H9 (cell line): ENCODE results near the gene NPLOC4. TPM values are rescaled to one million over a fixed set of nuclear protein-coding genes. Genes with fewer than 3 reads are reported as not detected.

Experiments used
- DNase-seq: peaks from one replicate; pipeline ENCODE4 v3.0.0-alpha.2; 2017
- H2AFZ ChIP-seq: one replicate; pipeline ENCODE4 v1.6.1; 2013; ENCODE audit warnings: mild to moderate bottlenecking, low read length, control low read depth, moderate library complexity
- H2AK5ac ChIP-seq: 2 replicates; pipeline ENCODE4 v1.6.1; 2013; ENCODE audit warnings: low read length, control low read depth, mixed read lengths; ENCODE audit not compliant: insufficient read length
- H2BK120ac ChIP-seq: one replicate; pipeline ENCODE4 v1.6.1; 2013; ENCODE audit warnings: low read depth, mild to moderate bottlenecking, low read length, control low read depth, inconsistent platforms; ENCODE audit not compliant: poor library complexity, severe bottlenecking
- H2BK12ac ChIP-seq: 2 replicates; pipeline ENCODE4 v1.6.1; 2013; ENCODE audit warnings: low read length, control low read depth, mixed read lengths, low read depth; ENCODE audit not compliant: insufficient read length
- H2BK15ac ChIP-seq: 2 replicates; pipeline ENCODE4 v1.6.1; 2013; ENCODE audit warnings: low read depth, low read length, control low read depth
- H2BK20ac ChIP-seq: one replicate; pipeline ENCODE4 v1.6.1; 2013; ENCODE audit warnings: low read depth, mild to moderate bottlenecking, low read length, control low read depth, inconsistent platforms; ENCODE audit not compliant: poor library complexity, severe bottlenecking
- H2BK5ac ChIP-seq: 2 replicates; pipeline ENCODE4 v1.6.1; 2013; ENCODE audit warnings: low read length, control low read depth, mixed read lengths; ENCODE audit not compliant: insufficient read length
- H3K14ac ChIP-seq: 2 replicates; pipeline ENCODE4 v1.6.1; 2013; ENCODE audit warnings: low read length, control low read depth; ENCODE audit not compliant: insufficient read depth
- H3K18ac ChIP-seq: 2 replicates; pipeline ENCODE4 v1.6.1; 2013; ENCODE audit warnings: low read depth, mild to moderate bottlenecking, mixed read lengths, low read length, control low read depth; ENCODE audit not compliant: insufficient read length
- H3K23ac ChIP-seq: 2 replicates; pipeline ENCODE4 v1.6.1; 2013; ENCODE audit warnings: low read length, control low read depth, mixed read lengths, low read depth; ENCODE audit not compliant: insufficient read length
- H3K23me2 ChIP-seq: 2 replicates; pipeline ENCODE4 v1.6.1; 2013; ENCODE audit warnings: low read depth, mild to moderate bottlenecking, mixed read lengths, low read length, control low read depth; ENCODE audit not compliant: insufficient read length, poor library complexity, severe bottlenecking
- H3K27ac ChIP-seq: 2 replicates; pipeline ENCODE4 v1.5.1; 2013; ENCODE audit warnings: low read length, control low read depth, mixed read lengths, low read depth; ENCODE audit not compliant: insufficient read length
- H3K27me3 ChIP-seq: 2 replicates; pipeline ENCODE4 v1.6.1; 2013; ENCODE audit warnings: low read length, control low read depth, inconsistent platforms; ENCODE audit not compliant: insufficient read depth
- H3K4ac ChIP-seq: 2 replicates; pipeline ENCODE4 v1.6.1; 2013; ENCODE audit warnings: low read depth, mild to moderate bottlenecking, control low read depth, inconsistent platforms, low read length, moderate library complexity
- H3K4me1 ChIP-seq: 2 replicates; pipeline ENCODE4 v1.6.1; 2013; ENCODE audit warnings: low read length, control low read depth, inconsistent platforms; ENCODE audit not compliant: insufficient read depth
- H3K4me2 ChIP-seq: 2 replicates; pipeline ENCODE4 v1.6.1; 2013; ENCODE audit warnings: low read length, control low read depth, mixed read lengths; ENCODE audit not compliant: insufficient read length, insufficient read depth
- H3K56ac ChIP-seq: 2 replicates; pipeline ENCODE4 v1.6.1; 2013; ENCODE audit warnings: low read depth, mild to moderate bottlenecking, mixed read lengths, low read length, control low read depth; ENCODE audit not compliant: insufficient read length
- H3K79me1 ChIP-seq: 2 replicates; pipeline ENCODE4 v1.6.1; 2013; ENCODE audit warnings: low read depth, mild to moderate bottlenecking, moderate library complexity, low read length, control low read depth, inconsistent platforms; ENCODE audit not compliant: insufficient read depth, poor library complexity, severe bottlenecking
- H3K79me2 ChIP-seq: 2 replicates; pipeline ENCODE4 v1.6.1; 2013; ENCODE audit warnings: low read length, control low read depth, inconsistent platforms; ENCODE audit not compliant: insufficient read depth
- H3K9ac ChIP-seq: 2 replicates; pipeline ENCODE4 v1.6.1; 2013; ENCODE audit warnings: low read length, control low read depth, mixed read lengths; ENCODE audit not compliant: insufficient read length; ENCODE audit errors: extremely low read depth
- H3K9me3 ChIP-seq: one replicate; pipeline ENCODE4 v1.6.1; 2013; ENCODE audit warnings: low read depth, low read length, inconsistent platforms; ENCODE audit not compliant: control insufficient read depth
- H3T11ph ChIP-seq: one replicate; pipeline ENCODE4 v1.6.1; 2013; ENCODE audit warnings: mild to moderate bottlenecking, low read length, control low read depth, inconsistent platforms
- H4K20me1 ChIP-seq: one replicate; pipeline ENCODE4 v1.6.1; 2013; ENCODE audit not compliant: control insufficient read depth, insufficient read length, insufficient read depth
- H4K5ac ChIP-seq: 2 replicates; pipeline ENCODE4 v1.6.1; 2013; ENCODE audit warnings: low read depth, mild to moderate bottlenecking, mixed read lengths, low read length, control low read depth; ENCODE audit not compliant: insufficient read length
- H4K8ac ChIP-seq: replicated peaks from 2 replicates; pipeline ENCODE4 v1.6.1; 2013; ENCODE audit warnings: low read length, control low read depth, mixed read lengths, low read depth; ENCODE audit not compliant: insufficient read length
- H4K91ac ChIP-seq: 2 replicates; pipeline ENCODE4 v1.6.1; 2013; ENCODE audit warnings: low read depth, mild to moderate bottlenecking, moderate library complexity, mixed read lengths, low read length, control low read depth; ENCODE audit not compliant: insufficient read length
- H3K27ac Mint-ChIP-seq, 3 experiments: 2 replicates in 2 of 3; 3 replicates in 1 of 3; pipeline ENCODE4 v1.8.0; 2020 to 2021; ENCODE audit warnings: mixed read lengths in 3 of 3, mild to moderate bottlenecking in 1 of 3, moderate library complexity in 1 of 3
- H3K27me3 Mint-ChIP-seq: 2 replicates; pipeline ENCODE4 v1.8.0; 2021; ENCODE audit warnings: low read depth, mild to moderate bottlenecking, moderate library complexity, mixed read lengths
- H3K36me3 Mint-ChIP-seq, 3 experiments: 2 replicates in 2 of 3; 3 replicates in 1 of 3; pipeline ENCODE4 v1.8.0; 2020 to 2021; ENCODE audit warnings: low read depth in 3 of 3, mixed read lengths in 3 of 3; ENCODE audit not compliant: insufficient read depth in 1 of 3
- H3K4me1 Mint-ChIP-seq, 2 experiments: 2 replicates each; pipeline ENCODE4 v1.8.0; 2020; ENCODE audit warnings: mixed read lengths in 2 of 2
- H3K4me3 Mint-ChIP-seq, 2 experiments: 2 replicates in 1 of 2; 3 replicates in 1 of 2; pipeline ENCODE4 v1.8.0; 2020 to 2021; ENCODE audit warnings: mild to moderate bottlenecking in 2 of 2, mixed read lengths in 2 of 2, moderate library complexity in 1 of 2
- H3K9me3 Mint-ChIP-seq, 2 experiments: 2 replicates in 1 of 2; 3 replicates in 1 of 2; pipeline ENCODE4 v1.8.0; 2020; ENCODE audit warnings: mild to moderate bottlenecking in 2 of 2, mixed read lengths in 2 of 2, moderate library complexity in 1 of 2
- WGBS: extraction: QIAGEN DNeasy Blood & Tissue Kit; methylation state at CpG from one replicate; pipeline ENCODE4 v1.1.7; 2013; ENCODE audit warnings: missing lambda C conversion rate, low lambda C conversion rate, mixed read lengths; ENCODE audit not compliant: insufficient read length; ENCODE audit errors: extremely low coverage; 5-methylcytosine and 5-hydroxymethylcytosine counted together
- total RNA-seq: library from RNA; stranded (reverse); gene quantifications from 2 replicates; pipeline ENCODE4 v1.2.1, GENCODE V29; 2021
- TF ChIP-seq, protein P1 (sequence below): fragments of 200-600 bp; sonication (generic); conservative IDR thresholded peaks from 3 replicates; pipeline ENCODE4 v1.8.0; 2021; ENCODE audit warnings: antibody characterized with exemption, mild to moderate bottlenecking

The NPLOC4 gene
- total RNA-seq, 1 experiment from 2014 or later: 103 TPM

DNA sequence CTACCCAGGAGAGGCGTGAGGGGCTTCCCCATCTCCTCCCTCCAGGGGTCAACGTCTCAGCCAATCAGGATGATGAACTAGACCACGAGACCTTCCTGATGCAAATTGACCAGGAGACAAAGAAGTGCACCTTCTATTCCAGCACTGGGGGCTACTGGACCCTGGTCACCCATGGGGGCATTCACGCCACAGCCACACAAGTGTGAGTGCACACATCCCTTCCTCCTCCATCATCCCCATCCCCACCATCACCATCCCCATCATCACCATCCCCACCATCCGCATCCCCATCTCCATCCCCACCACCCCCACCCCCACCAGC is 101.9 kb downstream of the NPLOC4 start:
- no peak overlapping the region for H3K23ac ChIP-seq
- H3K18ac ChIP-seq: no peak overlapping the region
- H3K79me1 ChIP-seq: no peaks in the 10 kb centered on the region
- H3K4me3 Mint-ChIP-seq: no peak overlapping the region
- H2BK120ac ChIP-seq: no peak overlapping the region
- peaks cover 5% of the 10 kb centered on the region for H3K23me2 ChIP-seq
- H3K4ac ChIP-seq: no peak overlapping the region
- no CpG with 5 or more reads among the region's 5 CpGs for WGBS
- H3K9ac ChIP-seq: no peak overlapping the region
- H4K20me1 ChIP-seq: peaks cover 5% of the 10 kb centered on the region
- H4K5ac ChIP-seq: no peak overlapping the region
- H3K4me1 Mint-ChIP-seq: 0 out of 4 replicates have a peak, but pooled peaks cover 5 to 7% of the 10 kb centered on the region in 2 experiments
- no peak overlapping the region for H3K27ac Mint-ChIP-seq
- H2AFZ ChIP-seq: no peak overlapping the region
- H3K4me1 ChIP-seq: no peaks in the 10 kb centered on the region
- H3K9me3 ChIP-seq: no peaks in the 10 kb centered on the region
- DNase-seq: no peak
- H4K8ac ChIP-seq: no peak overlapping the region
- H3K9me3 Mint-ChIP-seq: no peaks in the 10 kb centered on the region; a peak in 1 of 5 replicates
- no peak overlapping the region for H2BK20ac ChIP-seq
- no peak overlapping the region for H2BK12ac ChIP-seq
- no peak overlapping the region for H3T11ph ChIP-seq
- no peak overlapping the region for H2BK5ac ChIP-seq
- no peak overlapping the region for H2BK15ac ChIP-seq
- H3K27ac ChIP-seq: no peak overlapping the region
- H4K91ac ChIP-seq: no peak overlapping the region
- H3K56ac ChIP-seq: no peak overlapping the region
- H3K14ac ChIP-seq: no peak overlapping the region
- H3K36me3 Mint-ChIP-seq: peaks cover 0 to 7% (median 4%) of the 10 kb centered on the region in 3 experiments; a peak in 3 of 7 replicates
- H3K27me3 Mint-ChIP-seq: peaks cover 28% of the 10 kb centered on the region
- H3K79me2 ChIP-seq: no peaks in the 10 kb centered on the region
- H3K4me2 ChIP-seq: no peak overlapping the region
- no peak overlapping the region for H2AK5ac ChIP-seq
- peaks cover 7% of the 10 kb centered on the region; the same call in 1 of the 2 replicates for H3K27me3 ChIP-seq
- TF ChIP-seq, protein P1, sequence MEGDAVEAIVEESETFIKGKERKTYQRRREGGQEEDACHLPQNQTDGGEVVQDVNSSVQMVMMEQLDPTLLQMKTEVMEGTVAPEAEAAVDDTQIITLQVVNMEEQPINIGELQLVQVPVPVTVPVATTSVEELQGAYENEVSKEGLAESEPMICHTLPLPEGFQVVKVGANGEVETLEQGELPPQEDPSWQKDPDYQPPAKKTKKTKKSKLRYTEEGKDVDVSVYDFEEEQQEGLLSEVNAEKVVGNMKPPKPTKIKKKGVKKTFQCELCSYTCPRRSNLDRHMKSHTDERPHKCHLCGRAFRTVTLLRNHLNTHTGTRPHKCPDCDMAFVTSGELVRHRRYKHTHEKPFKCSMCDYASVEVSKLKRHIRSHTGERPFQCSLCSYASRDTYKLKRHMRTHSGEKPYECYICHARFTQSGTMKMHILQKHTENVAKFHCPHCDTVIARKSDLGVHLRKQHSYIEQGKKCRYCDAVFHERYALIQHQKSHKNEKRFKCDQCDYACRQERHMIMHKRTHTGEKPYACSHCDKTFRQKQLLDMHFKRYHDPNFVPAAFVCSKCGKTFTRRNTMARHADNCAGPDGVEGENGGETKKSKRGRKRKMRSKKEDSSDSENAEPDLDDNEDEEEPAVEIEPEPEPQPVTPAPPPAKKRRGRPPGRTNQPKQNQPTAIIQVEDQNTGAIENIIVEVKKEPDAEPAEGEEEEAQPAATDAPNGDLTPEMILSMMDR: no peak
